ENCODE results near the gene CACNA1I. TPM values are rescaled to one million over a fixed set of nuclear protein-coding genes. Genes with fewer than 3 reads are reported as not detected.

CACNA1I gene
- total RNA-seq, 1 donor from 2014 or later, result 0.03 TPM

DNA sequence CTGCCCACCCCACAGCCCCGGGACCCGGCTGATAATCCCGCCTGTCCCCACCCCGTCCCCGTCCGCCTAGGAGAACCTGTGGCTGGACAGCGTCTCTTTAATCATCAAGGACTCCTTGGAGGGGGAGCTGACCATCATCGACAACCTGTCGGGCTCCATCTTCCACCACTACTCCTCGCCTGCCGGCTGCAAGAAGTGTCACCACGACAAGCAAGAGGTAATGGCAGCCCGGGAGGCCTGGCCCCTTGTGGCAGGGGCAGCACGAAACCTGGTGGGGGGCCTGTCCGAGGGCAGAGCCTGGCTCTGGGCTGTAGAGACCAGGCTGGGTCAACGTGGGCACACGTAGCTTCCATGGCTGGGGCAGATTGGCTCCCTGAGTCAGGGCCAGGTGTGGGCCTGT is 109.1 kb downstream of the CACNA1I start:
- no peak for DNase-seq (ENCODE audit: low spot score)
- intact Hi-C loops (cut with DNase I), result no loop called here

DNA sequence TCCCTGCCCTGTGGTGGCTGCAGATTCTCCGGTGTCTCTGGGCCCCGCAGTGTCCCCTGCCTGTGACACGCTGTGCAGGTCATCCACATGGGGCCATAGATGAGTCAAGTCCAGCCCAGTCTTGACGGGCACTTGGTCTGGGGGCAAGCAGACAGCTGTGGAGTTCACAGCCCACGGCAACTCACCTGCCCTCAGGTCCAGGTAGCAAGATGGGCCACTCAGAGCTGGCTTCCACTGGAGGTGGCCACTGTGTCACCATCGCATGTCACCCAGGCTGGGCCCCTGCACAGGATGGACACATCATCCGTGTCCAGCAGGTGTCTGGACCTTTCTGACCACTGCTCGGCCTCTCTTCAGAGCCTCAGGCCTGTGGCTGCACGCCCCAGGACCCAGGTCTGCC is 109.9 kb downstream of the CACNA1I start:
- intact Hi-C loops (cut with DNase I), result no loop called here

DNA sequence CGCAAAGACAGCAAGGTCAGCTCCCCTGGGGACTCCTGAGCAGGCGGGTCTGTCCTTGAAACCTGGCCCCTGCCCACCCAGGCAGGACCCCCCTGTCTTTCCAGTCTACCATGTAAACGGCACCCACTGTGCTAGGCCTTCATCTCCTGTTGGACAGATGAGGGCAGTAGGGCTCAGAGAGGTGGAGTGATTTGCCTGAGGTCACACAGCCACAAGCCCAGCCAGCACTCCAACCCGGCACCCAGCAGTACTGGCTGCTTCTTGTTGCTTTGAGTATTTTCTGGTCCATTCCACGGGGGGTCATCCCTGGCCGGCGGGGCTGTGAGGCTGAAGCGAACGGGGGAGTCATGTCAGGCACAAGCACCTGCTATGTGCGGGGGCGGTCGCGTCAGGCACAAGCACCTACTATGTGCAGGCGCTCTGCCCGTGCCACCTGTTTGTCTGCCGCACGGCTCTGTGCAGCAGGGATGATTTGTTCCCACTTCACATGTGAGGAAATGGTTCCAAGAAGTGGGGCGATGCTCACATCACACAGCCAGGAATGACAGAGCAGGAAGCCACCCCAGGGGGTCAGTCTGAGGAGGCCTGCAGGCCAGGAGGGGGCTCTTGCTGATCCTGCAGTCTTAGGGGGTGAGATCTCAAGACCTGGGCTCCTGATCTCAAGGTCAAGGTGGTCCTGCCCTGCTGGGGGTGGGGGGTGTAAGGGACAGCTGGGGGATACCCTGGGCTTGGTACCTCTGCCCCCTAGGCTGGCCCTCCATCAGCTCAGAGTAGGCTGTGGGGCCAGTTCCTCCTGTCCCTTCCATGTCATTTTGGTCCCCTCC is 110.7 kb downstream of the CACNA1I start:
- intact Hi-C loops (cut with DNase I), result no loop called here
- no peak for DNase-seq (ENCODE audit: low spot score)

More for the DNA sequence above, 109.9 kb downstream of the CACNA1I start:
- DNase-seq (ENCODE audit: low spot score), result no peak

DNA sequence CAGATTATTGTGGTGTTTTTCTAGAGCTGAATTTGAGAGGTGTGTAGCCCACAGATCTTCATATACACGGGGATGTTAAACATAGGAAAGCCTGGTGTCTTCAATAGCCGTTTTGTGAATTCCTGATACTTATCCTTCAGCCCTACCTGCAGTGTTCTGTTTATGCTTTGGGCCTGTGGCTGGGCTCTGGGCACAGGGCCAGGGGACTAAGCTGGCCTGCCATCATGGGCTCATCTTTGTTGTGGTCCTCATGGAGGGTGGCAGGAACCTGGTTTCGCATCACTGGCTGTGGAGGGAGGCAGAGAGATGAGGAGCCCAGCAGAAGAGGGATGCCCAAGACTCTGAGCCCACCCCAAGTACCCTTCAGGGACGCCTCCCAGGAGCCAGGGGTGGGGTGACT is 112.4 kb downstream of the CACNA1I start:
- intact Hi-C loops (cut with DNase I), result no loop called here

DNA sequence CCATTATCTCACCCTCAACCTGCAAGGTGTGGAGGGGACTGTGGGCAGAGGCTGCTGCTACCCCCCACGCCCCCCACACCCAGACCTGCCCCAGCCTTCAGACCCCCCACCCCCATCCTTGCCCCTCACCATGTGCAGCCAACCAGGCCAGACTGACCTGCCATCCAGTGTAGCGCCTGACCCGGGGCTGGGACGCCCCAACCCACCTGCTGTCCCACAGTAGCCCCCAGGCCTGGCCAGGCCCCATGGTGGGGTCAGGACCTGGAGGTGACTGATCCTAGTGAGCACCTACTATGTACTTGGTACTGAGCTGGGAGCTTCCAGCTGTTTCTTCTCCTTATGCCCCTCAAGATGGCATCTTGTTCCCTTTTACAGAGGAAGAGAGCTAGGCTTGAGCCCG is 113.1 kb downstream of the CACNA1I start:
- intact Hi-C loops (cut with DNase I), result no loop called here
- DNase-seq (ENCODE audit: low spot score), result no peak

More for the DNA sequence above, 112.4 kb downstream of the CACNA1I start:
- DNase-seq (ENCODE audit: low spot score), result no peak

DNA sequence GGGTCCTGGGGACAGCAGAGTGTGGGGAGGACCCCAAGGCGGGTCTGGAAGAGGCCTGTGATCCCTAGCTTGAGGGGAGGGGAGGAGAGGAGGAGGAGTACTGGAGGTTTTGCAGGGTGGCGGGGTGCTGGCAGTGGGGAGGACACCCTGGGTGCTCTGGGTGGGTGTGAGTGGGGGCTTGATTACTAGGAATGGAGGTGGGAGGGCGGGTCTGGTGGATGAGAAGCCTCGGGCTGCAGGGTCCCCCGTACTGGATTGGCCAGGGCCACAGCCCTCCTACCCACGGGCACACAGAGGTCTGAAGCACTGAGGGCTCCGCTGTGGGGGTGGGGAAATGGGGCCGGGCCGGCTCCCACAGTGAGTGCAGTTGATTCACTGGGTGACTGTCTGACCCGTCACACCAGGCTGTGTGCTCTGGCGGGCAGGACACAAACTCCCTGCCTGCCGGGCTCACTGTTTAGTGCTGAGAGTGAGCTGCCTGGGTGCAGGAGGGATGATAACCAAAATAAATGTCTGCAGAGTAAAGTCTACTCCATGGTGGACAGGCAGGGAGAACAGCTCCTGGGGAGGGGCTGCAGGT is 114.2 kb downstream of the CACNA1I start:
- no peak for DNase-seq (ENCODE audit: low spot score)
- intact Hi-C loops (cut with DNase I), result no loop called here

DNA sequence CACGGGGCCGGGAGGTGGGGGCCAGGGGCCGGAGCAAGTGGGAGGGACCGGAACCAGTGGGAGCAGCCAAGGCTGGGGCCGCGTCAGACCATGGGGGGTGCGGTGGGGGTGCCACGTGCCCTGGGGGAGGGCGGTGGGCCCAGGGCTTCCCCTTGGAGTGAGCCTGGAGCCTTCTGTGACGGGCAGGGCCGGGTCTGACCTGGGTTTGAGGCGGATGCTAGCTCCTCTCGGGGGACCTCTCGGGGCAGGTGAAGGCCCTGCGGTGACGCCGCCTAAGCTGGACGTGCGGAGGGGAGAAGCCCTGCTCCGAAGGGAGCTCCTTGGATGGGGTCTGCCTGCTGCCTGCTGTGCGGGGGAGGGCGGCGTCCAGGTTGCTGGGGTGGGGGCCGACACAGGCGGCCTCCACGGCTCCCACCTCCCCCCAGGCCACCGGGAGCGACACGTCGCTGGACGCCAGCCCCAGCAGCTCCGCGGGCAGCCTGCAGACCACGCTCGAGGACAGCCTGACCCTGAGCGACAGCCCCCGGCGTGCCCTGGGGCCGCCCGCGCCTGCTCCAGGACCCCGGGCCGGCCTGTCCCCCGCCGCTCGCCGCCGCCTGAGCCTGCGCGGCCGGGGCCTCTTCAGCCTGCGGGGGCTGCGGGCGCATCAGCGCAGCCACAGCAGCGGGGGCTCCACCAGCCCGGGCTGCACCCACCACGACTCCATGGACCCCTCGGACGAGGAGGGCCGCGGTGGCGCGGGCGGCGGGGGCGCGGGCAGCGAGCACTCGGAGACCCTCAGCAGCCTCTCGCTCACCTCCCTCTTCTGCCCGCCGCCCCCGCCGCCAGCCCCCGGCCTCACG is 115.0 kb downstream of the CACNA1I start:
- intact Hi-C loops (cut with DNase I), result no loop called here
- no peak for DNase-seq (ENCODE audit: low spot score)

DNA sequence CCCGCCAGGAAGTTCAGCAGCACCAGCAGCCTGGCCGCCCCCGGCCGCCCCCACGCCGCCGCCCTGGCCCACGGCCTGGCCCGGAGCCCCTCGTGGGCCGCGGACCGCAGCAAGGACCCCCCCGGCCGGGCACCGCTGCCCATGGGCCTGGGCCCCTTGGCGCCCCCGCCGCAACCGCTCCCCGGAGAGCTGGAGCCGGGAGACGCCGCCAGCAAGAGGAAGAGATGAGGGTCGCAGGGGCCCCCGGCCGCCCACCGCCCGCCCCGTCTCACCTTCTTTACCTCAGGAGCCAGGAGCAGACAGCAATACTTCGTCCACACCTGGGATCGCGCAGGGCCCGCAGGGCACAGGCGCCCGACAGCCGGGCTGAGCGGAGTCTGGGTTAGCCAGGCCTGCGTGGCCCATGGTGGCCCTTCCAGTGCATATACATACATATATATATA is 115.6 kb downstream of the CACNA1I start:
- no peak for DNase-seq (ENCODE audit: low spot score)
- intact Hi-C loops (cut with DNase I), result no loop called here

DNA sequence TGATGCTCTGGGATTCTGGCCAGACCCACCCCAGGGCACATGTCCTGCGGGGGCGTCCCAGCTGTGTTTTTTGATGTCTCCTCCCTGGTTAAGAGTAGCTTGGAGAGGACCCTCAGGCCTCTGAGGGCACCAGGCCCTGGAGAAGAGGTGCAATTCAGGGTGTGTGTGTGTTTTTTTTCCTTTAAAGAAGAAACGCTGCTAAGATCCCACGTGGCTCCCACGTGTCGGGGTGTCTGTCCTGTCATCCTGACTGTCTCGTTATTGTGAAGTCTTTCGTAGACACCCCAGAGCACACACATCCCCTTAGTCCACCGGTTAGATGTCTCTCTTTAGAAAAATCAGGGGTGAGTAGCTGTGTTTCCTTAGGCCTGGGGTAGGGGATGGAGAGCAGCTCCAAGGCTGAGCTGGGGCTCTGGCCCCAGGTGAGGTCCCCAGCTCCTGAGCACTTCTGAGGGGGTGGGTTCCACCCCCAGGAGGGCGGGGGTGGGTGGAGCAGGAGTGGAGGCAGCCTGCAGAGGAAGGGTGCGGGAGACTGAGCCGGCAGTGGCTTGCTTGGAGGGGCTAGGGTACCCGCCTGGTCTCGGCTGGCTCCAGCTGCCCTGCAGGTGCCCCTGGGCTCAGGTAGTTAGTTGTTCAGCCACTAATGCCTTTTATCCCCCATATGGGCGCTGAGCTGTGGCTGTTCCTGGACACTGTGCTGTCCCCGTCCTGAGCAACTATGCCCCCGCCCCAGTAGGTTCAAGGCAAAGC is 116.4 kb downstream of the CACNA1I start:
- intact Hi-C loops (cut with DNase I), result no loop called here
- DNase-seq (ENCODE audit: low spot score), result no peak

DNA sequence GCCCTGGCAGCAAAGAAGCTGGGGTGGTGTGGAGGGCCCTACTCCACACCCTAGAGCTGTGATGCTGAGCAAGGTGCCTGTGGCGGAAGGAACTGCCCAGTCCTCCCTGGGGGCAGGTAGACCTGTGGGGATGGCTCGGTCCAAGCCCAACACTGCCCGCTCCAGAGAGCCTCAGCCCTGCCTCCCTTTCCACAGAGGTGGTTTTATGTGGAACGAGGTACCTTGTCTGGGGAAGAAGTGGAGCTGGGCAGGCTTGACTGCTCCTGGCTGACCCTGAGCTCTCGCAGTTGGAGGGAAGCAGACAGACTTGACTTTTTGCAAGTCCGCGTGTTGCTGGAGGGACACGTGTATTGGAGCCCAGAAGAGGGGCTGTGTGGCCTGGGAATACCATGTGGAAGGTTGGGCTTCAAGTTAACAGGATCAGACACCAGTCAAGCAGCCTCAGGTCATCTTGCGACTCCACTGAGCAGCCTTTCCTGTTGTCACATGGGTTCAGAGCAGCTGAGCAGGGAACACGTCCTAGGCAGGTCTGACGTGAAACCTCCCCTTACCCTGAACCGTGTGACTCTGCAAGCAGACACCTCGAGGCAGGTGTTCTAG is 117.7 kb downstream of the CACNA1I start:
- no peak for DNase-seq (ENCODE audit: low spot score)
- intact Hi-C loops (cut with DNase I), result no loop called here

DNA sequence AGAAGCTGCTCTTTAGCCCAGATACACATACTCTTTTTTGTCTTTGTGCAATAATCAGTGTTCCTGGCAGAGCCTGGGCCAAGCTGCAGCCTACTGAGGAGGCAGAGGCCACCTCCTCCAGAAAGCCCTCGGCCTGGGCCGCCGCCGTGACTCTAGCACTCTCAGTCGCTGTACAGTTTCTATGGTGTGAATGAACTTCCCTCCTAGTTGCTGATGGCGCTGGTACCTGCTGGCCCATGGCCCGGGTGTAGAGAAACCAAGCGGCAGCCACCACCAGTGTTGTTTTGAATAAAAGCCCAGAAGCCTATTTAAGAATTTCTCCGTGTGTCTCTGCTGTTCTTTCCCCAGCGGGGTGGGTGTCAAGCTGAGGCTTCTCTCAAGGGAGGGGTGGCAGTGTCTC is 118.9 kb downstream of the CACNA1I start:
- intact Hi-C loops (cut with DNase I), result no loop called here
- no peak for DNase-seq (ENCODE audit: low spot score)

DNA sequence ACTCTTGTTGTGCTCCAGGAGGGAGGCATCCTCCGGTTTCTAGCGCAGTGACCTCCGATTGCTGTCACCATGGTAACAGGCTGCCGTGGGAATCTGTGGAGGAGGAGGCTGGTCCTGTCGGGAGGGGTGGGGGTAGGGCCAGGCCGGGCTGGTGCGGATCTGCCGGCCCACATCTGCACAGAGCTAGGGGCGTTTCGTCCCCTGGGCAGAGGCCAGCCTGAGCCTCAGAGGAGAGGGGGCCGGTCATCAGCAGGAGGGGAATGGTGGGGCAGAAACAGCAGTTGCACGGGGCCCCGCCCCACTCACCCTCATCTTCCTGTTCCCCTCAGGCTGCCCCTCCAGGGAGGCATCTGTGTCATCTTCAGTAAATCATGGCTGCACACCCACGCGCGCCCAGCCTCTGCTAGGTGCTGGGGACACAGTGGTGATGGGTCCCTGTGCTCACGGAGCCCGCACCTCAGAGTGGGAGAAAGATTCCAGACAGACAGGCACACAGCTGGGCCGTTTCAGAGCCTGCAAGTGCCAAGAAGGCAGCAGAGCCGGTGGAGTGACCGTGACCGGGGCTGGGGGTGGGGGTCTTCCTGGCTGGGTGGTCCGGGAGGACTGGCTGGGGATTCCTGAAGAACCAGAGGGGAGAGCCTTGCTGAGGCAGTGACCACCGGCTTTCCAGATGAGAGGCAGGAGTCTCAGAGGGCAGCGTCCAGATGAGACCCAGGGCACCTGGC is 120.5 kb downstream of the CACNA1I start:
- intact Hi-C loops (cut with DNase I), result no loop called here
- DNase-seq (ENCODE audit: low spot score), result no peak

DNA sequence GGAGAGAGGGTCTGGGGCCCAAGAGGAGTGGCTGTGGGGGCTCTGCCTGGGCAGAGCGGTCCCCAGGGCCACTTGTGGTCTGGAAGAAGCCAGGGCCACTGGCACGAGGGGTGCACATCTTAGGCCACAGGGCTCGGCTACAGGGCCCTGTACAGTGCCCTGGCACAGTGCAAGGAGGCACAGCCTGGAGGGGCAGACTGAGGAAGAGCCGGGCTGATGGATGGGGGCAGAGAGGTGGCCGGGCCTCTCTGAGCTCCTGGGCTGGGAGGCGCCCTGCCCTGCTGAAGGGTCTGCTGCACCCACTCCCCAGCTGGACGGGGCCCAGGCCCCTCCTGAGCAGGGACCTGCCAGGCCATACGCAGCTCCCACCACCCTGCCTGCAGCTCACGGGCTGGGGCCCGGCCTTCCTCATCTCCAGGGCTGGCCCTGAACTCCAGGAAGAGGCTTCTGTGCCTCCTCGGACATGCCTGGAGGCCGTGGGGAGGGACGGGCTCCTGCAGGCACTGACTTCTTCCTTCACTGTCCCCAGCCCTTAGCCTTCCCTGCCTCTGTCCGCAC is 123.5 kb downstream of the CACNA1I start:
- no peak for DNase-seq (ENCODE audit: low spot score)
- intact Hi-C loops (cut with DNase I), result no loop called here

DNA sequence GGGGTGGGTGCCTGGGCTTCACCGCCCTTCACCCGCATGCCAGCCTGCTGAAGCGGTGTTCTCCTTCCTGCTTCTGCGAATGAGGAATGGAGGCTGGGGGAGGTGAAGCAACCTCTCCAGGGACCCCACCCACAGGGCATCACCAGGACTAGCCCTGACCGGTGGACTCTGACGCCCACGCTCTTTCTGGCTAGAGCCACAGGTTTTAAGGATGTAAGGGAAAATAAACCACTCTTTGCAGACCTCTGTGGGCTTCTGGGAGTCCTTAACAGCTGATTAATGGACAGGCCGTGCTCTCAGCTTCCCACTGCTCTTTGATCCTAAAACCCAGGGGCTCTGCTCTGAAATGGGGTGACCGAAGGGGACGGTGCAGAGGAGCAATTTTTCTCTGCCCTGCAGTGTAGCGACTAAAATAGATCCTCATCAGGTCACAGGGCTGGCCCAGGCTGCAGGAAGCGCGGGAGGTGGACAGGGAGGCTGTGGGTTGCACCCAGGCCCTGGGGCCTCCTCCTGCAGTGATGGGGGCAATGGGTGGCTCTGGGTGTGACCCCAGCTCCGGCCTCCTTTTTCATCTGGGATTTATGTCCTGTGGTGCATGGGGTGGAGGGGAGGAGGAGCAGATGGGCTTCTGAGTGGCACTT is 127.4 kb downstream of the CACNA1I start:
- intact Hi-C loops (cut with DNase I), result no loop called here

DNA sequence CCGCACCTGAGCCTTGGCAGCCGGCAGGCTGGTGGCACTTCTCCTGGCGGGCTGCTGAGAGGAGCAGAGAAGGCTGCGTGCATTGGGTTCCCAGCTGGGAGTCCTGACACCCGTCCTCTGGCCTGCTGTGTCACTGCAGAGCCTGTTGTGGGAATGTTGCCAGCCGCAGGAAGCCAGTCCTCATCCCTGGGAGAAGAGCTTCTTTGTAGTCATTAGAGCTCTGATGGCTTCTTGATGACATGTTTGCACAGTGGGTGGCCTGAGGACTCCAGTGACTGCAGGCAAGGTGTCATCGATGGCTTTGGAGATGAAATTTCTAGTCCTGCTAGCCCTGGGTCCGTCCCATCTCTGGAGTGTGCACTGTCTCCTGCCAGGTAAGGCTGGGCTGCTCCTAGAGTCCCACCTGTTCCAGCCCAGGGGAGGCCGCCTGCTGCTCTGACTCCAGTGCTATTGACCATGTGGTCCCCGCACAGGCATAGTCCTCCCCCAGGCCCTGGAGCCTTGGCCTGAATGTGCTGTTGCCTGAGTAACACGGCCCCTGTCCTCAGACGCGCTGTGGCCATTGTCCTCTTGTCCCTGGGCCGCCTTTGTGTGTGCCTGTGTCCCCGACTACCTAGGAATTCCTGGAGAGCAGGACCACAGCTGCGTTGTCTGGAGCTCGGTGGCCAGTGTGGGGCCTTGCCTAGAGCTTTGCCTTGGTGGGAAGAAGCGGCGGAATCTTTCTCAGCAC is 129.2 kb downstream of the CACNA1I start:
- no peak for DNase-seq (ENCODE audit: low spot score)
- intact Hi-C loops (cut with DNase I), result no loop called here

More for the DNA sequence above, 127.4 kb downstream of the CACNA1I start:
- no peak for DNase-seq (ENCODE audit: low spot score)

DNA sequence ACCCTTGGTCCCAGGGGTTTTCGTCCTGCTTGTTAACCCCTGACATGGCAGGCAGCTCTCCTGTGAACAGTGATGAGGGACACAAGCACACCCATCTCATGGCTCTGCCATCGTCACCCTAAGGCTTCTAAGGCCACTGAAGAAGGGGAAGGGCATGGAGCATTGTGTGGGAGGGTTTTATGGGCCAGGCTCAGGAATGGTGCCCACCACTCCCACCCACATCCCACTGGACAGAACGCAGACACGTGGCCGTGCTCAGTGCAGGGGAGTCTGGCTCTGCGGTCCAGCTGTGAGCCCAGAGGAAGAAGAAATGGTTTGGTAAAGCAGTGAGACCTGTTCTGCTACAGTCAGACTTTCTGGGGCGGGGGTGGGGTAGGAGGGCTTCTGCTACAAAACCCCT is 130.0 kb downstream of the CACNA1I start:
- intact Hi-C loops (cut with DNase I), result no loop called here

DNA sequence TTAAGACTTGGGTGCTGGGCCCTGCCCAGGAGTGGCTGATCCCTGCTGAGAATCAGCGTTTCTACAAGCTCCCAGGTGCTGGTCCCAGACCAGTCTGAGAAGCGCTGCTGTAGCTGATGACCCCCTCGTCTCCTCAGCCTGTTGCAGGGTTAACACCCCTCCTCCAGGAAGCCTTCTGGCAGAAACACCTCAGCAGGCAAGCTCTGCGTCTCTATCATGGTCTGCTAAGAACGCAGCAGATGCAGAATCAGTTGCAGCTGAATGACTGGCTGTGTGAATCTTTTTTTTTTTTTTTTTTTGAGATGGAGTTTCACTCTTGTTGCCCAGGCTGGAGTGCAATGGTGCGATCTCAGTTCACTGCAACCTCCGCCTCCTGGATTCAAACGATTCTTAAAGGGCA is 132.5 kb downstream of the CACNA1I start:
- intact Hi-C loops (cut with DNase I), result no loop called here
- no peak for DNase-seq (ENCODE audit: low spot score)

More for the DNA sequence above, 130.0 kb downstream of the CACNA1I start:
- DNase-seq (ENCODE audit: low spot score), result no peak

All from cardiac septum (tissue), 1 donor.